Gastroesophageal sphincter (tissue), 4 donors: ENCODE measurements around the gene LPAR3. TPM values are rescaled to one million over a fixed set of nuclear protein-coding genes. Genes with fewer than 3 reads are reported as not detected.

Experiments
- ATAC-seq: fragments of 150-250 bp; one replicate; pipeline ENCODE4 v1.9.1; 2016; ENCODE audit warnings: mild to moderate bottlenecking, moderate library complexity
- H3K27ac ChIP-seq, 4 donors: fragments of 200-600 bp; sonication (generic) in 3 of 4; 1 replicate in 3 of 4; 2 replicates in 1 of 4; pipeline ENCODE4 v1.5.1; 2016 to 2019
- H3K27me3 ChIP-seq: fragments of 200-600 bp; sonication (generic); one replicate; pipeline ENCODE4 v1.5.1; 2019
- H3K36me3 ChIP-seq, 2 donors: fragments of 200-600 bp; sonication (generic); one replicate each; pipeline ENCODE4 v1.5.1; 2019; ENCODE audit warnings: control low read depth in 1 of 2
- H3K4me1 ChIP-seq, 3 donors: fragments of 200-600 bp; sonication (generic); 1 replicate in 2 of 3; 2 replicates in 1 of 3; pipeline ENCODE4 v1.5.1; 2016 to 2019; ENCODE audit warnings: control low read depth in 2 of 3
- H3K4me3 ChIP-seq, 2 donors: fragments of 200-600 bp; sonication (generic); one replicate each; pipeline ENCODE4 v1.5.1; 2019; ENCODE audit warnings: mild to moderate bottlenecking in 1 of 2, moderate library complexity in 1 of 2
- H3K9me3 ChIP-seq, 3 donors: fragments of 200-600 bp; sonication (generic); one replicate each; pipeline ENCODE4 v1.5.1; 2017 to 2019; ENCODE audit warnings: control low read depth in 2 of 3
- EP300 ChIP-seq: sonication (generic); formaldehyde crosslinking; IDR thresholded peaks from one replicate; pipeline ENCODE4 v1.6.1; 2017; ENCODE audit warnings: antibody characterized with exemption, mild to moderate bottlenecking
- POLR2A ChIP-seq, 2 donors: fragments of 450-650 bp; IDR thresholded peaks; one replicate each; pipeline ENCODE4 v1.6.1; 2017; ENCODE audit warnings: antibody characterized with exemption in 2 of 2, mild to moderate bottlenecking in 2 of 2, moderate library complexity in 1 of 2
- POLR2AphosphoS5 ChIP-seq: sonication (generic); formaldehyde crosslinking; IDR thresholded peaks from one replicate; pipeline ENCODE4 v1.6.1; 2017; ENCODE audit warnings: antibody characterized with exemption
- WGBS, 2 donors: methylation state at CpG; one replicate each; pipeline ENCODE4 v1.1.5; 2018; ENCODE audit warnings: low coverage in 1 of 2; 5-methylcytosine and 5-hydroxymethylcytosine counted together
- total RNA-seq, 4 donors: library from RNA; depleted of rRNA; stranded (reverse); fragments of >200 nt; gene quantifications; one replicate each; pipeline ENCODE4 v1.1.0, GENCODE V29; 2016
- TF ChIP-seq, protein P1 (sequence below), 4 experiments: fragments of 200-600 bp in 2 of 4; fragments of 450-650 bp in 2 of 4; sonication (generic) in 1 of 4; IDR thresholded peaks; one replicate each; pipeline ENCODE4 v1.5.1; 2017 to 2019; ENCODE audit warnings: antibody characterized with exemption in 4 of 4, mild to moderate bottlenecking in 2 of 4, moderate library complexity in 2 of 4

Gene LPAR3, protein sequence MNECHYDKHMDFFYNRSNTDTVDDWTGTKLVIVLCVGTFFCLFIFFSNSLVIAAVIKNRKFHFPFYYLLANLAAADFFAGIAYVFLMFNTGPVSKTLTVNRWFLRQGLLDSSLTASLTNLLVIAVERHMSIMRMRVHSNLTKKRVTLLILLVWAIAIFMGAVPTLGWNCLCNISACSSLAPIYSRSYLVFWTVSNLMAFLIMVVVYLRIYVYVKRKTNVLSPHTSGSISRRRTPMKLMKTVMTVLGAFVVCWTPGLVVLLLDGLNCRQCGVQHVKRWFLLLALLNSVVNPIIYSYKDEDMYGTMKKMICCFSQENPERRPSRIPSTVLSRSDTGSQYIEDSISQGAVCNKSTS
- 1 to 10 TPM in 1 of 4 donors, under 1 TPM in 2, not detected in 1; 0.13 to 3.3 (median 0.23) TPM for total RNA-seq

DNA sequence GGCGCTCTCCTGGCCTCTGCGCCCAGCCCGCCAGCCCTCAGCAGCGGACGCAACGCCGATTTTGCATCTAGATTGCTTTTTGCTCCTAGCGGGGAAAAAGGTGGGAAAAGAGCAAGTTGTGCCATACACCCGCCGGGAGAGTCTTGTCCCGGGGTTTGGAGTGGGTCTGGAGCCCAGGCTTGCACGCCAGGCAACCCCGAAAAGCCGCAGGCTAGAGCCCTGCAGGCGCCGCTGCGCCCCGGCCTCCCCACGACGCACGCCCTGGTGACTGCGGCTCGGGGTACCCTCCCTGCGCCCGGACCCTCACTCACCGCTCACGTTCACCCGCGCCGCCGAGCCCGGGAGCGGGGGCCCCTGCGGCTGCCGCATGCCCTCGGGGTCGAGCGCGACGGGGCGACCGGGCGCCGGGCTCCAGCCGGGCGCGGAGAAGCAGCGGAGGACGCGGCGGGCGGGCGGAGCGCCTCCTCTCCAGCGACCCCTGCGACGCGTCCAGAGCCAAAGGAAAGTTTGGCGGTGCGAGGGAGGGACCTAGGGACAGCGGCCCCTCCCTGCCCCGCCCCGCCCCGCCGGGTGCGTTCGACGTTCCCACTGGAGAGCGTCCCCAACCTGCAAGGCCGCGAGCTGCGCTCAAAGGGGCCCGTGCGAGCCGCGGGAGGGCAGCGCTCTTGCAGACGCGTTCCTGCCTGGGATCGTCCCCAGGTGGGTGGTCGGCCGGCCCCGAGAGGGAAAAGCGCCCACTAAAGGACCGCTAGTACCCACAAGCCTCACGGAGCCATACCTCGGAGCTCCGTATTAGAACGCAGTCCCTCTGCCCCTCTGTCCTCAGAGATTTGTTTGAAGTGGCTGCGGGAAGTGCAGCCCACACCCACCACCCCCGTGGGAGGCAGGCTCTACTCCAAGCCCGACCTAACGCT lies at the start of gene LPAR3:
Gene LPAR3 (minus strand): TSS at position 502 of the 914 bp plus-strand sequence. CDS start 27,086 bp downstream, outside the sequence.
- Histone ChIP-seq H3K27me3 (peaks cover 50% of the 10 kb centered on the region), H3K27ac (no peak within 1 kb of the TSS), H3K4me3 (peak within 1 kb of the TSS in 1 of 2 donors; percentile 34), H3K36me3 (no peaks in the 10 kb centered on the region), H3K4me1 (peaks cover 0 to 13% (median 0%) of the 10 kb centered on the region in 3 donors), H3K9me3 (no peaks in the 10 kb centered on the region)
- TF ChIP-seq, protein P1, sequence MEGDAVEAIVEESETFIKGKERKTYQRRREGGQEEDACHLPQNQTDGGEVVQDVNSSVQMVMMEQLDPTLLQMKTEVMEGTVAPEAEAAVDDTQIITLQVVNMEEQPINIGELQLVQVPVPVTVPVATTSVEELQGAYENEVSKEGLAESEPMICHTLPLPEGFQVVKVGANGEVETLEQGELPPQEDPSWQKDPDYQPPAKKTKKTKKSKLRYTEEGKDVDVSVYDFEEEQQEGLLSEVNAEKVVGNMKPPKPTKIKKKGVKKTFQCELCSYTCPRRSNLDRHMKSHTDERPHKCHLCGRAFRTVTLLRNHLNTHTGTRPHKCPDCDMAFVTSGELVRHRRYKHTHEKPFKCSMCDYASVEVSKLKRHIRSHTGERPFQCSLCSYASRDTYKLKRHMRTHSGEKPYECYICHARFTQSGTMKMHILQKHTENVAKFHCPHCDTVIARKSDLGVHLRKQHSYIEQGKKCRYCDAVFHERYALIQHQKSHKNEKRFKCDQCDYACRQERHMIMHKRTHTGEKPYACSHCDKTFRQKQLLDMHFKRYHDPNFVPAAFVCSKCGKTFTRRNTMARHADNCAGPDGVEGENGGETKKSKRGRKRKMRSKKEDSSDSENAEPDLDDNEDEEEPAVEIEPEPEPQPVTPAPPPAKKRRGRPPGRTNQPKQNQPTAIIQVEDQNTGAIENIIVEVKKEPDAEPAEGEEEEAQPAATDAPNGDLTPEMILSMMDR (IDR thresholded peaks at IDR 0.05): no peak
- TF ChIP-seq POLR2AphosphoS5: no peak
- no peak for TF ChIP-seq POLR2A (IDR thresholded peaks at IDR 0.05)
- TF ChIP-seq EP300: no peak
- WGBS, 2 donors: 0 to 10% methylated on average over 1 to 2 of the region's 93 CpGs
- no peak for ATAC-seq

DNA sequence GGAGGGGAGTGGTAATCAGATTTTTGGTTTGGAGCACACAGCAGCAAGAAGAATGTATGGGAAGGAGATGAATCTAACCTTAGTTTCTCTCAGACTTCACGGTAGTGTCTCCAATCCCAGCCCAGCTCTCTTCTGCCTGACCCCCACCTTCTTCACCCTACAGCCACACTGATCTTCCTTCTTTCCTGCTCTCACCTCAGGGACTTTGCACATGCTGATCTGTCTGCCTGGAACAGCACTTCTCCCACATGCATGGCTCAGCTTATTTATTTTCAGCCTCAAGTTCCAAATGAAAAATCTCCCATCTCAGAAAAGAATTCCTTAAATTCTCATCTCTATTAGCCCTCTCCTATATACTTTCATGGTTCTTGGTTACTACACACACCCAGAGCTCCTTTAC lies 48.8 kb upstream of the LPAR3 start:
- H3K9me3 ChIP-seq: no peaks in the 10 kb centered on the region
- H3K27me3 ChIP-seq: no peaks in the 10 kb centered on the region
- WGBS, 2 donors: 78 to 88% methylated on average over 1 of the region's 1 CpG
- H3K4me3 ChIP-seq: no peak overlapping the region
- H3K4me1 ChIP-seq: peaks cover 0 to 18% (median 3%) of the 10 kb centered on the region in 3 donors
- no peak for ATAC-seq
- TF ChIP-seq, protein P1 (IDR thresholded peaks at IDR 0.05): no peak
- TF ChIP-seq POLR2A (IDR thresholded peaks at IDR 0.05) (no peak), EP300 (no peak), POLR2AphosphoS5 (no peak)
- no peak overlapping the region for H3K27ac ChIP-seq
- no peaks in the 10 kb centered on the region for H3K36me3 ChIP-seq

DNA sequence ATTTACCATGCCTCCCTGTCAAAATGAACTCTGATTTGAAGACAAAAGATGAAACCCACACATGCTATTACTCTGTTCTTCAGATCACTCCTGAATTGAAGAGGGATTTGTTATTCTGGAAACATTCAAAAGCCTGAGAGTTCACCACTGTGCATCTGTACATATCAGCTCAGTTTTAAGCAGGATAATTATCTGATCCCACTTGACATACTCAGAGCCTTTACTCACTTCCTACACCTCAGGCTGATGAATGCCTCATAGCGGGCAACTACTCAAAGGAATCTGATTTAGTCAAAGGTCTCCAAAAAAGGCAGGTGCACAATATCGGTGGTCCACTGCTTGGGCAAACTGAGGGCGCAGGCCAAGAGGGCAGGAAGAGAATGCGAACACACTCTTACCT lies 47.5 kb upstream of the LPAR3 start:
- Histone ChIP-seq H3K9me3 (no peaks in the 10 kb centered on the region), H3K4me1 (peaks cover 0 to 10% (median 0%) of the 10 kb centered on the region in 3 donors), H3K4me3 (no peak overlapping the region), H3K27me3 (no peaks in the 10 kb centered on the region), H3K36me3 (no peaks in the 10 kb centered on the region), H3K27ac (no peak overlapping the region)
- ATAC-seq: no peak
- 55 to 74% methylated on average over 4 of the region's 4 CpGs for WGBS, 2 donors
- no peak for TF ChIP-seq POLR2A (IDR thresholded peaks at IDR 0.05)

DNA sequence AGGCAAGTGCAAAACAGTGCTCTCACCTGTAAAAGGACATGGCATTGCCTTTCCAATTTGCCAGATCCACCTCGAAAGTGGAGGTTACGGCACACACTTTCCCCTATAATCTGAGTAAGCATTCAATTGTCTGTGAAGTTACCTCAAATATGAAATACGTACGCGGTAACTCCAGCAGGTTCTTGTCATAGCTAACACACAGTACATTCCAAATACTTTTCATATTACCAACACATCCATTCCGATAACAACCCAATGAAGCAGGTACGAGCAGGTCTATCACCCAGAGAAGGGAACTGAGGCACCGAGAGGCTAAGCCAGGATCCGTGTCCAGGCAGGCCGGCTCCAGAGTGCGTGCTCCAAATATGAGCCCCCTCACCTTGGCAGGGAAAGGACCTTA lies 46.8 kb upstream of the LPAR3 start:
- Histone ChIP-seq H3K4me1 (peaks cover 0 to 8% (median 0%) of the 10 kb centered on the region in 3 donors), H3K27ac (no peak overlapping the region), H3K4me3 (no peak overlapping the region), H3K9me3 (no peaks in the 10 kb centered on the region), H3K36me3 (no peaks in the 10 kb centered on the region), H3K27me3 (no peaks in the 10 kb centered on the region)
- ATAC-seq: no peak
- TF ChIP-seq EP300 (no peak), POLR2AphosphoS5 (no peak), POLR2A (IDR thresholded peaks at IDR 0.05) (no peak)
- TF ChIP-seq, protein P1 (IDR thresholded peaks at IDR 0.05): no peak
- 87 to 92% methylated on average over 11 of the region's 11 CpGs for WGBS, 2 donors

DNA sequence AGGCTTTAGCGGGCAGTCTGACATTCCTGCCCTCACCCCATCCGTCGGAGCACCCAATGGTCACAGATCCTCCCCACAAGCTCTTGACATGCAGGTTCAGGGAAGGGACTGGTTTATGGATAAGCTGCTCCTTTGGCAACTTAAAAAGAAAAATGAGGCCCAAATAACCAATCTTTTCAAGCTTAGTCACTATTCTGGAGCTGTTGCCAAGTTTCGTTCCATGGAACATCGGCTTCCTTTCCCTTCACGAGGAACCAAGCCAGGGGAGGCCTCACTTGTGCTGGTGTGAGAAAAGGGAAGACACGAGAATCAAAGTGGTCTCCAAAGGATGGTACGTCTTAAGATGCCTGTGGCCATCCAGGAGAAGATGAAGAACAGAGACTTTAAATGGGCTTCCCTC lies 46.1 kb upstream of the LPAR3 start:
- no peak for ATAC-seq
- WGBS, 2 donors: 43 to 96% methylated on average over 3 to 8 of the region's 8 CpGs
- no peak overlapping the region for H3K27ac ChIP-seq
- H3K4me1 ChIP-seq: peaks cover 0 to 4% (median 0%) of the 10 kb centered on the region in 3 donors
- H3K9me3 ChIP-seq: no peaks in the 10 kb centered on the region
- no peaks in the 10 kb centered on the region for H3K27me3 ChIP-seq
- H3K4me3 ChIP-seq: no peak overlapping the region
- no peaks in the 10 kb centered on the region for H3K36me3 ChIP-seq
- TF ChIP-seq POLR2AphosphoS5 (no peak), POLR2A (IDR thresholded peaks at IDR 0.05) (no peak), EP300 (no peak)
- TF ChIP-seq, protein P1 (IDR thresholded peaks at IDR 0.05): no peak
